ENCODE measurements around the gene MFRP.

DNA sequence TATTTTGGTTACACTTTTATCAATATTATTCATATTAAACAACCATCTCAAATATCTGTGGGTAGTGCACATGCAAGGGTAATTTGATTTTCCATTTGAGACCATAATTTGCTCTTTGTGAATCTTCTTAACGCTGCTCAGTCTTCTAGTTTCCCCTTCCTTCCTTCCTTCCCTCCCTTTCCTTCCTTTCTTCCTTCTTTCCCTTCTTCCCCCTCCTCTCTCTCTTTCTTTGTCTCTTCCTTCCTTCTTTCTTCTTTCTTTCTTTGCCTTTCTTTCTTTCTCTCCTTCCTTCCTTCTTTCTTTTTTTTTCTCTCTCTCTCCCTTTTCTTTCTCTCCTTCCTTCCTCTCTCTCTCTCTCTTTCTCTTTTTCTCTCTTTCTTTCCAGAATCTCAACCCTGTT lies 16.3 kb downstream of the MFRP start:
- TF ChIP-seq POLR2A (IDR thresholded peaks at IDR 0.05; ENCODE audit: low read depth, low read length), result no peak
- no peak for TF ChIP-seq POLR2AphosphoS5 (IDR thresholded peaks at IDR 0.05; ENCODE audit: low read depth, low read length)
